Measurements from ENCODE around the gene STPG1.

DNA sequence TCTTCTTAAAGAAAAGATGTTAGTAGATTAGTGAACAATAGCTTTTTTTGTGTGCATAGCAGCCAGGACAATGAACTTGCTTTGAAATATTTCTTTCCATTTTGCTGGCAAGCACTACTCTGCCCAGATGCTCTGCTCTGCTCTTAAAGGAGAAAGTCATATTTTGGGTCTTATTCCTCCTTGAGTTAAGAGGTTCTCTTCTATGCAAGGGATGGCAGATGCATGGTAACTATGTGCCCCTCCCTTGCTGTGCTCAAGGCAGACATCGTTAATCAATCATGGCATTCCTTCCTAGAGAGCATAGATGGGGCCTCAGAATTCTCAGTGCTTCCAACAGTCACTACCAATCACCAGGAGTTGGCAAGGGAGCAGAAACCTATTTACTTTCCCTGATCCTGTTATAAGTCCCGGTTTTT lies 29.7 kb upstream of the STPG1 start:
- TF ChIP-seq, protein P1, sequence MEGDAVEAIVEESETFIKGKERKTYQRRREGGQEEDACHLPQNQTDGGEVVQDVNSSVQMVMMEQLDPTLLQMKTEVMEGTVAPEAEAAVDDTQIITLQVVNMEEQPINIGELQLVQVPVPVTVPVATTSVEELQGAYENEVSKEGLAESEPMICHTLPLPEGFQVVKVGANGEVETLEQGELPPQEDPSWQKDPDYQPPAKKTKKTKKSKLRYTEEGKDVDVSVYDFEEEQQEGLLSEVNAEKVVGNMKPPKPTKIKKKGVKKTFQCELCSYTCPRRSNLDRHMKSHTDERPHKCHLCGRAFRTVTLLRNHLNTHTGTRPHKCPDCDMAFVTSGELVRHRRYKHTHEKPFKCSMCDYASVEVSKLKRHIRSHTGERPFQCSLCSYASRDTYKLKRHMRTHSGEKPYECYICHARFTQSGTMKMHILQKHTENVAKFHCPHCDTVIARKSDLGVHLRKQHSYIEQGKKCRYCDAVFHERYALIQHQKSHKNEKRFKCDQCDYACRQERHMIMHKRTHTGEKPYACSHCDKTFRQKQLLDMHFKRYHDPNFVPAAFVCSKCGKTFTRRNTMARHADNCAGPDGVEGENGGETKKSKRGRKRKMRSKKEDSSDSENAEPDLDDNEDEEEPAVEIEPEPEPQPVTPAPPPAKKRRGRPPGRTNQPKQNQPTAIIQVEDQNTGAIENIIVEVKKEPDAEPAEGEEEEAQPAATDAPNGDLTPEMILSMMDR (IDR thresholded peaks at IDR 0.05), result no peak
- no peak for TF ChIP-seq POLR2A (IDR thresholded peaks at IDR 0.05)

Data from stomach (tissue), 4 donors.